IPS-NIHi11 (cell line): ENCODE results near the gene MCM6.
"Not testable (repeated sequence)": the region's sequence is repeated elsewhere in the genome, so short reads cannot be mapped to it uniquely, and the experiment has no call there.

Experiments
- DNase-seq: peaks from one replicate; pipeline ENCODE4 v3.0.0; 2012; ENCODE audit warnings: mixed read lengths, low spot score

MCM6 gene

DNA sequence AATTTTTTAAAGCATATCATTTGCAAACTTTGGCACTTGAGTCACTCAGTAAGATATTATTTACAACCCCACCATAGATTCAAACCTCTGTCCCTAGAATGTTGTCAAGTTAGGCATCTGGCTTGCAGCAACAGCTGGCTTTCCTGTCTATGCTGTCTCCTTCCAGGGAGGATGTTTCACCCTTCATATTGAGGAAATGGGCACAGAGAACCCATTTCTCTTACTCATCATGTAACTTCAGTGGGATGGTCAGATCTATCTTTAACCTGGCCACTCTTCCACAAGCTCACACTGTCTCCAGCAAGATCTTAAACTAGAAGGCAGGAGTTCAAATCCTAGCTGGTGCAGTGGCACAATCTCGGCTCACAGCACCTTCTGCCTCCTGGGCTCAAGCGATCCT is 55.1 kb downstream of the MCM6 start:
- no peak for DNase-seq

- DNase-seq, result no peak
Observed at GRCh38 chr2:135820003-135820618, 56.1 kb downstream of the MCM6 start.

DNA sequence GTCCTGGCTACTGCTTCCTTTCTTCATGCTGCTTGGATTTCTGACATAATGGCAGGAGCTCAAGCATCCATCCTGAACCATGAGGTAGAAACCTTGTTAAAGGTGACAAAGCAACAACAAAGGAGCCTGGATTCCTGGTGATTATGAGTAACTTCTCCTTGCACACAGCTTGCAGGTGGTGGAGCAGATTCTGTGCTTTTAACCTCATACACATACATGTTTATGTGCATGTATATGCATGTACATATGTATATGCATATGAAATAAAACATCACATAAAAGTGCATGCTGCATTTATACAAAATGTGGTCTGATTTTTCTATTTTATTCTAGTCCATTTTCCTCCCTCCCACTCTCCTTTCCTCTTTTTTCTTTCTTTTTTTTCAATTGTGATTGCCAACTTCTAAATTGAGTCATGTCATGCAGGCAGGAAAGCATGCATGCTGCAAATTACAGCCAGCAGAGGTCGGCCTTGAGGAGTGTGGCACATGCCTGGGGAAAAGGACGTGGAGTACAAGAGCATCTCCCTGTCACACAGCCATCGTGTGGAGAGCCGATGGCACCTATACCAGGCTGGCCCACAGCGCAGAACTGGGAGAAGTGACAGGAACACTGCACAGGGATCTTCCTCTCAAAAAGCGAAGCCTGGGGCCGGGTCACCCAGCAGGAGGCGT is 57.2 kb downstream of the MCM6 start:
- peak; percentile 55 for DNase-seq

DNA sequence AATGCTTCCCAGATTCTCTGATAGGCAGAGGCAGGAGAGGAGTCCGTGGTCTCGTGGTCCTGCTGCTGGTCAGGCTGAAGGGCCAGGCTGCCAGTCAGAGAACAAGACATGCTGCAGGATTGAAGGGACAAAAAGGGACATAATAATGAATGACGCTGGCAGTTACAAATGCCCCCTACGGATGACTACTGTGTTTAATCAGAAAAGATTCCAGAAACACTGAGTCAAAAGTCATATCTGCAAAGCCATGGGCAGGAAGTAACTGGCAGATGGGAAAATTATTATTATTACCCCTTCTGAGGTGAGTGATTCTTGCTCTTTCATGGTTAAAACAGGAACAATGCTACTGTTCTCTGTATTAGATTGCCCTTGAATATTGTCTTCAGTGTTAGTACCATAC is 58.3 kb downstream of the MCM6 start:
- DNase-seq, result no peak

GRCh38 chr2:135817466-135817865 is 58.8 kb downstream of the MCM6 start:
- DNase-seq, result no peak

GRCh38 chr2:135815269-135815668 is 61.0 kb downstream of the MCM6 start:
- no peak for DNase-seq

DNA sequence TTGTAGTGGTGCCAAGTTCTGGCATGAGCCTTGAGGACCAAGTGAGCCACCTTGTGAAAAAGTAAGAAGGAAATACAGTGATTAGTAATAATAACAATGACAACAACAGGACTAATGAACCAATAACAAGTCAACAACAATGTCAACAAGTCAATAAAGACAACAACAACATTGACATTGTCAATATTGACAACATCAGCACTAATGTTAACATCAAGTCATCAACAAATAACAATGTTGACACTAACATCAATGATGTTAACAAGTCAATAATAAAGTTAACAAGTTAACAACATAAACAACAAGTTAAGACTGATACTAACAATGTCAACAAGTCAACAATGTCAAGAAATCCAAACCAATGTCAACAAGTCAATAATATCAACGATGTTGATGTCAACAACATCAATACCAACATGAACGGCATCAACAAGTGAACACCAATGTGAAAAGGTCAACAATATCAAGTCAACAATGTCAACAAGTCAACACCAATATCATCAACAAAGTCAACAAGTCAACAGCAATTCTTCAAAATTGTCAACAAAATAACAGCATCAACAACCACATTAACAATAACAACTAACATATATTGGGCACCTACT is 63.2 kb downstream of the MCM6 start:
- no peak for DNase-seq

DNA sequence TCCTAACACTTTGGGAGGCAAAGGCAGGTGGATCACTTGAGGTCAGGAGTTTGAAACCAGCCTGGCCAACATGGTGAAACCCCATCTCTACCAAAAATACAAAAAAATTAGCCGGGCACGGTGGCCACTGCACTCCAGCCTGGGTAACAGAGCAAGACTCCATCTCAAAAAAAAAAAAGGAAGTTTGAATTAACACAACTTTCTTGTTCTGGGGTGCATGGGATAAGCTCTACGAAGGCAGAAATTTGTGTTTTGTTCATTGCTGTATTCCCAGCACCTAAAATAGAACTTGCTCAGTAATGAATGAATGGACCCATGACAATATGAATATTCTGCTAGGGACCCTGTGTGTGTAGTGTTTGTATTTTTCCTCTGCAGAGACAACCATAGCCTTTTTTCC is 68.4 kb downstream of the MCM6 start:
- not testable (repeated sequence) for DNase-seq

DNA sequence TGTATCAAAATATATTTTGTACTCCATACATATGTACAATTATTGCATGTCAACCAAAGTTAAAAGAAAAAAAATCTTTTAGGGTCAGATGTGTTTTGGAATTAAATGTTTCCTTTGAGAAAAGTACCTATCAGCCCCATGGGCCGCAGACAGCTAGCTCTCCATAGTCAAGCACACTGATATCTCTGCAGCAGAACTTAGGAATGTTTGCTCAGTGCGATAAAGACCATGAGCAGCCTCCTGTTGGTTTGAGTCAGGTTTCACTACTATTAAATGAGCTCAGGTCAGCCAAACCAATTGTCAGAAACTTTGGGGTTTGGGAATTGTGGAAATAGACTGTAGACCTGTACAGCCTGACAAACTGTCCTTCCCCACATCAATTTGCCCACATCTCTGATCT is 73.0 kb downstream of the MCM6 start:
- DNase-seq, result no peak

DNA sequence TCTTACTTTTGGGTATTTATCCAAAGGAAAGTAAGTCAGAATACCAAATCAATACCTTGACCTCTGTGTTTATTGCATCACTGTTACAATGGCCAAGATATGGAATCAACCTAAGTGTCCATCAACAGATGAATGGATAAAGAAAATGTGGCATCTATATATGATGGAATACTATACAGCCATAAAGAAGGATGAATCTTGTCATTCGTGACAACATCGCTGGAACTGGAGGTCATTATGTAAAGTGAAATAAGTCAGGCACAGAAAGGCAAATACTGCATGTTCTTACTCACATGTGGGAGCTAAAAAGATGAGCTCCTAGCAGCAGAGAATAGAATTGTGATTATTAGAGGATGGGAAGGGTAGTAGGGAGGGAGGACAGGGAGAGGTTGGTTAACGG is 73.9 kb downstream of the MCM6 start:
- DNase-seq, result no peak

- no peak for DNase-seq
Observed at GRCh38 chr2:135800513-135801460, 75.5 kb downstream of the MCM6 start.

GRCh38 chr2:135799738-135800137 is 76.5 kb downstream of the MCM6 start:
- DNase-seq, result no peak

GRCh38 chr2:135798762-135799161 is 77.5 kb downstream of the MCM6 start:
- DNase-seq, result no peak

- no peak for DNase-seq
Observed at GRCh38 chr2:135798275-135798705, 78.0 kb downstream of the MCM6 start.

GRCh38 chr2:135797497-135798274 is 78.6 kb downstream of the MCM6 start:
- DNase-seq, result peak; percentile 90

DNA sequence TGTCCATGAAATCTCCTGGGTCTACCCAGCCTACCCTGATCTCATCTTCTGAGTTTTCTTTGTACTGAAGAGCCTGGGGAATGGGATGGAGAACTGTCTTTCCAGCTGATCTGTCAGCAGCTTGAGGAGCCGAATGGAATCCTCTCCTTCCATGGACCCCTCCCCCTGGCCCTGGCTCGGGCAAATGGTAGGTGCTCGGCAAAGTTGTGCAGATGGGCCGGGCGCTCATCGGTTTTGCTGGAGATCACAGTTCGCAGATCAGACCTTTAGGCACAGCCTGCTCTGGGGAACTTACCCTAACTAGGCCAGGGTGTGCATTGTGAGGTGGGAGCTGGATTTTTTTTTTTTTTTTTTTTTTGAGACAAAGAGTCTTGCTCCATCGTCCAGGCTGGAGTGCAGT is 79.6 kb downstream of the MCM6 start:
- no peak for DNase-seq

- not testable (repeated sequence) for DNase-seq
Observed at GRCh38 chr2:135795641-135796040, 80.6 kb downstream of the MCM6 start.

GRCh38 chr2:135792401-135793150 is 83.7 kb downstream of the MCM6 start:
- no peak for DNase-seq

- DNase-seq, result no peak
Observed at GRCh38 chr2:135791418-135792190, 84.6 kb downstream of the MCM6 start.

- no peak for DNase-seq
Observed at GRCh38 chr2:135790423-135790822, 85.8 kb downstream of the MCM6 start.
